HG02885 (cell line): Measurements from ENCODE around the gene CHRNA10.

Experiments used
- ATAC-seq: cut with Tn5 transposase; IDR thresholded peaks from one replicate; pipeline ENCODE4 v1.9.1; 2021; ENCODE audit warnings: mild to moderate bottlenecking; ENCODE audit not compliant: unreplicated experiment, poor library complexity

CHRNA10 gene

GRCh38 chr11:3637201-3637600 lies 34.0 kb downstream of the CHRNA10 start:
- ATAC-seq: no peak

GRCh38 chr11:3635641-3636375 lies 35.4 kb downstream of the CHRNA10 start:
- ATAC-seq: no peak

- ATAC-seq: no peak
These were observed 39.0 kb downstream of the CHRNA10 start for GRCh38 chr11:3632070-3632660.

GRCh38 chr11:3631331-3631730 lies 39.9 kb downstream of the CHRNA10 start:
- ATAC-seq: no peak

GRCh38 chr11:3627291-3627690 lies 43.9 kb downstream of the CHRNA10 start:
- ATAC-seq: no peak

- ATAC-seq: no peak
These were observed 44.8 kb downstream of the CHRNA10 start for GRCh38 chr11:3626250-3626960.

- no peak for ATAC-seq
These were observed 47.3 kb downstream of the CHRNA10 start for GRCh38 chr11:3623767-3624458.

GRCh38 chr11:3623121-3623520 lies 48.1 kb downstream of the CHRNA10 start:
- ATAC-seq: no peak

- no peak for ATAC-seq
These were observed 48.7 kb downstream of the CHRNA10 start for GRCh38 chr11:3622521-3622920.

GRCh38 chr11:3617990-3618389 lies 53.2 kb downstream of the CHRNA10 start:
- ATAC-seq: no peak

- no peak for ATAC-seq
These were observed 54.3 kb downstream of the CHRNA10 start for GRCh38 chr11:3616721-3617460.

- no peak for ATAC-seq
These were observed 55.2 kb downstream of the CHRNA10 start for GRCh38 chr11:3615998-3616397.
